Activated CD4-positive, alpha-beta T cell treated with anti-CD3 and anti-CD28 coated beads, Interleukin-2, amount 10 ng/mL, durations not matched to agents 7 days and 5 days (primary cell): ENCODE measurements around the gene ATP6V1F. TPM values are rescaled to one million over a fixed set of nuclear protein-coding genes. Genes with fewer than 3 reads are reported as not detected.

ENCODE experiments used
- CTCF ChIA-PET: fragments of 350-600 bp; sonication (Branson Sonifier 250); formaldehyde crosslinking; loops from one replicate; lab custom pipeline; 2021; ENCODE audit warnings: antibody characterized with exemption; lab: Charles Lee
- POLR2A ChIA-PET: fragments of 350-600 bp; sonication (Branson Sonifier 250); formaldehyde crosslinking; loops from one replicate; lab custom pipeline; 2021; ENCODE audit warnings: antibody characterized with exemption; lab: Charles Lee
- DNase-seq: peaks from one replicate; pipeline ENCODE4 v3.0.0-alpha.2; 2020
- H3K27ac Mint-ChIP-seq: one replicate; pipeline ENCODE4 v1.8.0; 2021; ENCODE audit warnings: mild to moderate bottlenecking, moderate library complexity, mixed read lengths
- H3K27me3 Mint-ChIP-seq: one replicate; pipeline ENCODE4 v1.8.0; 2021; ENCODE audit warnings: mixed read lengths
- H3K36me3 Mint-ChIP-seq: one replicate; pipeline ENCODE4 v1.8.0; 2021; ENCODE audit warnings: low read depth, mixed read lengths
- H3K4me1 Mint-ChIP-seq: one replicate; pipeline ENCODE4 v1.8.0; 2021; ENCODE audit warnings: mixed read lengths
- H3K4me3 Mint-ChIP-seq: one replicate; pipeline ENCODE4 v1.8.0; 2021; ENCODE audit warnings: mild to moderate bottlenecking, moderate library complexity, mixed read lengths
- H3K9me3 Mint-ChIP-seq: one replicate; pipeline ENCODE4 v1.8.0; 2021; ENCODE audit warnings: mixed read lengths
- total RNA-seq, 2 experiments: library from RNA; stranded (reverse); gene quantifications; one replicate each; pipeline ENCODE4 v1.2.3, GENCODE V29; 2021

ATP6V1F gene
- total RNA-seq, 2 experiments from 2014 or later = 123 to 143 TPM

- Mint-ChIP-seq H3K4me1 (no peaks in the 10 kb centered on the region), H3K27ac (no peak overlapping the region), H3K4me3 (no peak overlapping the region), H3K36me3 (no peaks in the 10 kb centered on the region), H3K9me3 (no peaks in the 10 kb centered on the region), H3K27me3 (no peaks in the 10 kb centered on the region)
- ChIA-PET CTCF (interaction anchor here (1.7 to 1.9 kb wide), 2 partner anchors 17 to 245 kb away, joined by 4 to 5 read pairs; partner anchors contain the start of gene ATP6V1F), POLR2A (no interaction called here)
- DNase-seq = no peak
Observed at GRCh38 chr7:128845987-128846386, 16.7 kb upstream of the ATP6V1F start.

- H3K27me3 Mint-ChIP-seq = no peaks in the 10 kb centered on the region
- CTCF ChIA-PET = no interaction called here
Observed at GRCh38 chr7:128846781-128847444, 15.7 kb upstream of the ATP6V1F start.

GRCh38 chr7:128847721-128848211 is 14.9 kb upstream of the ATP6V1F start:
- ChIA-PET CTCF (no interaction called here), POLR2A (no interaction called here)
- H3K4me1 Mint-ChIP-seq = no peaks in the 10 kb centered on the region
- no peaks in the 10 kb centered on the region for H3K36me3 Mint-ChIP-seq
- H3K4me3 Mint-ChIP-seq = no peak overlapping the region
- H3K27me3 Mint-ChIP-seq = no peaks in the 10 kb centered on the region
- DNase-seq = no peak
- H3K9me3 Mint-ChIP-seq = no peaks in the 10 kb centered on the region
- H3K27ac Mint-ChIP-seq = no peak overlapping the region

More at GRCh38 chr7:128846781-128847444, 15.7 kb upstream of the ATP6V1F start:
- no peaks in the 10 kb centered on the region for H3K9me3 Mint-ChIP-seq
- DNase-seq = no peak
- H3K36me3 Mint-ChIP-seq = no peaks in the 10 kb centered on the region
- POLR2A ChIA-PET = no interaction called here
- no peak overlapping the region for H3K27ac Mint-ChIP-seq
- H3K4me1 Mint-ChIP-seq = no peaks in the 10 kb centered on the region
- H3K4me3 Mint-ChIP-seq = no peak overlapping the region

- CTCF ChIA-PET = no interaction called here
- H3K27ac Mint-ChIP-seq = no peak overlapping the region
Observed at GRCh38 chr7:128848289-128849155, 14.1 kb upstream of the ATP6V1F start.

GRCh38 chr7:128849156-128849515 is 13.5 kb upstream of the ATP6V1F start:
- H3K27me3 Mint-ChIP-seq = no peaks in the 10 kb centered on the region
- H3K27ac Mint-ChIP-seq = no peak overlapping the region
- no peaks in the 10 kb centered on the region for H3K36me3 Mint-ChIP-seq
- DNase-seq = no peak
- POLR2A ChIA-PET = no interaction called here
- CTCF ChIA-PET = no interaction called here
- H3K4me1 Mint-ChIP-seq = no peaks in the 10 kb centered on the region
- no peak overlapping the region for H3K4me3 Mint-ChIP-seq
- no peaks in the 10 kb centered on the region for H3K9me3 Mint-ChIP-seq

More at GRCh38 chr7:128848289-128849155, 14.1 kb upstream of the ATP6V1F start:
- no peaks in the 10 kb centered on the region for H3K9me3 Mint-ChIP-seq
- POLR2A ChIA-PET = no interaction called here
- H3K36me3 Mint-ChIP-seq = no peaks in the 10 kb centered on the region
- H3K4me1 Mint-ChIP-seq = no peaks in the 10 kb centered on the region
- H3K27me3 Mint-ChIP-seq = no peaks in the 10 kb centered on the region
- no peak for DNase-seq
- H3K4me3 Mint-ChIP-seq = no peak overlapping the region

GRCh38 chr7:128849804-128850490 is 12.7 kb upstream of the ATP6V1F start:
- POLR2A ChIA-PET = no interaction called here
- H3K4me3 Mint-ChIP-seq = no peak overlapping the region
- no peaks in the 10 kb centered on the region for H3K36me3 Mint-ChIP-seq
- no peaks in the 10 kb centered on the region for H3K4me1 Mint-ChIP-seq
- H3K27ac Mint-ChIP-seq = no peak overlapping the region
- no peak for DNase-seq
- CTCF ChIA-PET = interaction anchor here (0.5 kb wide), 1 partner anchor 14 kb away, joined by 5 read pairs; no protein-coding TSS in a partner anchor
- H3K9me3 Mint-ChIP-seq = no peaks in the 10 kb centered on the region
- H3K27me3 Mint-ChIP-seq = no peaks in the 10 kb centered on the region

GRCh38 chr7:128852537-128853254 is 10.0 kb upstream of the ATP6V1F start:
- ChIA-PET CTCF (no interaction called here), POLR2A (no interaction called here)
- Mint-ChIP-seq H3K27ac (no peak overlapping the region), H3K36me3 (no peaks in the 10 kb centered on the region), H3K4me3 (no peak overlapping the region), H3K27me3 (no peaks in the 10 kb centered on the region), H3K9me3 (no peaks in the 10 kb centered on the region), H3K4me1 (no peaks in the 10 kb centered on the region)
- DNase-seq = no peak

- POLR2A ChIA-PET = no interaction called here
- Mint-ChIP-seq H3K27me3 (no peaks in the 10 kb centered on the region), H3K4me3 (no peak overlapping the region), H3K36me3 (no peaks in the 10 kb centered on the region), H3K27ac (no peak overlapping the region), H3K9me3 (no peaks in the 10 kb centered on the region), H3K4me1 (no peaks in the 10 kb centered on the region)
- DNase-seq = no peak
- CTCF ChIA-PET = no interaction called here
Observed at GRCh38 chr7:128853799-128854198, 8.9 kb upstream of the ATP6V1F start.

- ChIA-PET POLR2A (no interaction called here), CTCF (no interaction called here)
- no peak for DNase-seq
- Mint-ChIP-seq H3K4me1 (no peaks in the 10 kb centered on the region), H3K27me3 (no peaks in the 10 kb centered on the region), H3K9me3 (no peaks in the 10 kb centered on the region), H3K27ac (no peak overlapping the region), H3K4me3 (no peak overlapping the region), H3K36me3 (no peaks in the 10 kb centered on the region)
Observed at GRCh38 chr7:128854396-128854795, 8.3 kb upstream of the ATP6V1F start.

- DNase-seq = no peak
- Mint-ChIP-seq H3K27ac (no peak overlapping the region), H3K4me1 (no peaks in the 10 kb centered on the region), H3K27me3 (no peaks in the 10 kb centered on the region), H3K36me3 (no peaks in the 10 kb centered on the region), H3K4me3 (no peak overlapping the region), H3K9me3 (no peaks in the 10 kb centered on the region)
- ChIA-PET CTCF (interaction anchor here (0.6 kb wide), 1 partner anchor 1150 kb away, joined by 4 read pairs; no protein-coding TSS in a partner anchor), POLR2A (interaction anchor here (0.6 kb wide), 1 partner anchor 188 kb away, joined by 3 read pairs; no protein-coding TSS in a partner anchor)
Observed at GRCh38 chr7:128855559-128855958, 7.1 kb upstream of the ATP6V1F start.

GRCh38 chr7:128856001-128856718 is 6.5 kb upstream of the ATP6V1F start:
- Mint-ChIP-seq H3K9me3 (no peaks in the 10 kb centered on the region), H3K36me3 (no peaks in the 10 kb centered on the region), H3K4me3 (no peak overlapping the region), H3K27me3 (no peaks in the 10 kb centered on the region), H3K4me1 (no peaks in the 10 kb centered on the region), H3K27ac (no peak overlapping the region)
- POLR2A ChIA-PET = no interaction called here
- no peak for DNase-seq
- CTCF ChIA-PET = interaction anchor here (0.6 kb wide), 1 partner anchor 1149 kb away, joined by 4 read pairs; no protein-coding TSS in a partner anchor
